OCI-LY1 (cell line): ENCODE data around the gene SULT2B1.

Source experiments
- EZH2 ChIP-seq: fragments of 200-600 bp; sonication (generic), shearing (Covaris generic); IDR thresholded peaks from 2 replicates; pipeline ENCODE4 v1.8.0; 2017; ENCODE audit warnings: borderline replicate concordance, mixed run types, mild to moderate bottlenecking, antibody characterized with exemption, low read length, moderate library complexity, mixed read lengths
- TF ChIP-seq, protein P1 (sequence below): fragments of 200-600 bp; sonication (generic), shearing (Covaris generic); IDR thresholded peaks from 2 replicates; pipeline ENCODE4 v1.5.1; 2017; ENCODE audit warnings: mild to moderate bottlenecking, antibody characterized with exemption, low read length, moderate library complexity, mixed read lengths

DNA sequence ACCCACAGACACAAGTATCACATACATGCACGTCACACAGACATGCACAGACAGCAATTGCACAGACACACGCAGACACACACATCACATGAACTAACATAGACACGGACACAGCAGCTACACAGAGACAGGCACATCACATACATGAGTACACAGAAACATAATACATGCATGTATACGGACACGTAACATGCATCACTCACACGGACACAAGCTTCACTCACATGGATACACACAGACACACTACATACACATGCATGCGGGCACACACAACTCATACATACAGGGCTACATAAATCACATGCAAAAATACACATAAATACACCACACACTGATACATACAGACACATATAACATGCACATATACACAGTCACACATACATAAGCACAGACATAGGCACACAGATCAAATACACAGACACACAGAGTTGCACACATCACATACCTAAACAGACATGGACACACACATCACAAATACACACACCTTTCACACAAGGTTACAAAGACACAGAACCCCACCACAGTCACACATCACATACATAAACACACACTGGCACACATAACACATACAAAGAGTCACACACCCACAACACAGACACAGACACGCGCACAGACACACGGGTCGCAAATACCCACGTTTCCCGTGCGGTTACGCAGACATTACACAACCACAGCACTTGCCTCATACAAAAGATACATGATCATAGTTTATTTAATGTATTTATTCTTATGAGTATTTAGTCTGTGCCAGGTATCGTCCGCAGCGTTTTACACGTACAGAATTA lies 39.3 kb upstream of the SULT2B1 start:
- TF ChIP-seq, protein P1, sequence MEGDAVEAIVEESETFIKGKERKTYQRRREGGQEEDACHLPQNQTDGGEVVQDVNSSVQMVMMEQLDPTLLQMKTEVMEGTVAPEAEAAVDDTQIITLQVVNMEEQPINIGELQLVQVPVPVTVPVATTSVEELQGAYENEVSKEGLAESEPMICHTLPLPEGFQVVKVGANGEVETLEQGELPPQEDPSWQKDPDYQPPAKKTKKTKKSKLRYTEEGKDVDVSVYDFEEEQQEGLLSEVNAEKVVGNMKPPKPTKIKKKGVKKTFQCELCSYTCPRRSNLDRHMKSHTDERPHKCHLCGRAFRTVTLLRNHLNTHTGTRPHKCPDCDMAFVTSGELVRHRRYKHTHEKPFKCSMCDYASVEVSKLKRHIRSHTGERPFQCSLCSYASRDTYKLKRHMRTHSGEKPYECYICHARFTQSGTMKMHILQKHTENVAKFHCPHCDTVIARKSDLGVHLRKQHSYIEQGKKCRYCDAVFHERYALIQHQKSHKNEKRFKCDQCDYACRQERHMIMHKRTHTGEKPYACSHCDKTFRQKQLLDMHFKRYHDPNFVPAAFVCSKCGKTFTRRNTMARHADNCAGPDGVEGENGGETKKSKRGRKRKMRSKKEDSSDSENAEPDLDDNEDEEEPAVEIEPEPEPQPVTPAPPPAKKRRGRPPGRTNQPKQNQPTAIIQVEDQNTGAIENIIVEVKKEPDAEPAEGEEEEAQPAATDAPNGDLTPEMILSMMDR = no peak
- TF ChIP-seq EZH2 = no peak
